Activated gamma-delta T cell (primary cell): ENCODE data around the gene ARL5A.

Source experiments
- DNase-seq: peaks from one replicate; lab custom pipeline; 2025; lab: John Stamatoyannopoulos, UW

ARL5A gene

GRCh38 chr2:151840216-151841046 is 12.2 kb upstream of the ARL5A start:
- no peak for DNase-seq

DNA sequence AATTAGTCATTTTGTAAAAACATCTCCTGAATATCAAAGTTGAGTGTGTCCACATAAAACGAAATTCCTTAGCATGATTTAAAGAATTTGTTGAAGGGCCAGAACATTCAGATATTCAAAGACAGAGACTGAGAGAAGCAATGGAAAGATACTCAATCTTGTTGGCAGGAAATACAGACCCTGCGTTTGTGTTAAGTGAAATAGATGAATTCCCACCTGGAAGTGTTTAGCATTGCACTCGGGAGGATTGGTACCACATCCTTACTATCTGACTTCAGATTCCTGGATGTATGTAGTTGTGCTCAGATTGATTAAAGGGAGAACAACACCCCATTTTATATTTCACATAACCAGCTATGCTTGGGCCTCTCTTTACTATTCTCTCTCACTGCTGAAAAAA is 9.7 kb upstream of the ARL5A start:
- no peak for DNase-seq

- no peak for DNase-seq
Measured at GRCh38 chr2:151833984-151834383, 5.8 kb upstream of the ARL5A start.

DNA sequence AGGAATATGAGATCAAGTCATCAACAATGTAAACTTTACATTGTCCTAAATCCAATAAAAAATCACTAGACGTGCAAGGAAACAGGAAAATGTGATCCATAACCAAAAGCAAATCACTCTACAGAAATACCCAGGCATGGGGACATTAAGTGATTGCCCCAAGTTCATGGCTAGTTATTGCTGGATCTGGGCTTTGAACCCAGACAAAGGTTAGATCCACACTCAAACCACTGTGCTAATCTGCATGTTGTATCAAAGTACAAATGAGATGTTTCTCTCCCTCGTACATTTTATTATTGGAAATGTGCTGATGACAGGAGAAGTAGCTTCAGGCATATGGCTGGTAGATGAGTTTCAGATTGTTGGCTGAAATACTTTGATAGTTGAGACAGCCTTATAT is 2.7 kb upstream of the ARL5A start:
- DNase-seq = no peak

GRCh38 chr2:151828890-151829324 is 686 bp upstream of the ARL5A start:
- DNase-seq = no peak

GRCh38 chr2:151827564-151828142 is 568 bp downstream of the ARL5A start:
- DNase-seq = no peak

- no peak for DNase-seq
Measured at GRCh38 chr2:151826737-151827157, 1.5 kb downstream of the ARL5A start.

- DNase-seq = no peak
Measured at GRCh38 chr2:151824886-151825285, 3.3 kb downstream of the ARL5A start.

DNA sequence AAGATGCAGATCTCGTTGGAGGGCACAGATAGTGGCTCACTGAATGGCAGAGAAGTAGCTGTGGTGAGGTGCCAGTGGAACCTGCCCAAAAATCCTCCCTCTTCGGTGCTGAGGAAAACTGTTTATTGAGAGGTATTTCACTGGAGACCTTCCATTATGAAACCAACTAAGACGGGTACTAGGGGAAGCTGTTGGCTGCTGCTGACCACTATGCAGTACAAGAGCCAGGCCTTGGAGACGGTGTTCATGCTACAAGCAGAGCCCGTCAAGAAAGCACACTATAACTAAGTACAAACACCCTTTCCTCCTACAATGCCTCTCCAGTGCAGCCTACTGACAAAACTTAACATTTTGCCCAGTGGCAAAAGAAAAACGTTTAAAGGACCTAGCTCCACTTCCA is 4.6 kb downstream of the ARL5A start:
- no peak for DNase-seq

DNA sequence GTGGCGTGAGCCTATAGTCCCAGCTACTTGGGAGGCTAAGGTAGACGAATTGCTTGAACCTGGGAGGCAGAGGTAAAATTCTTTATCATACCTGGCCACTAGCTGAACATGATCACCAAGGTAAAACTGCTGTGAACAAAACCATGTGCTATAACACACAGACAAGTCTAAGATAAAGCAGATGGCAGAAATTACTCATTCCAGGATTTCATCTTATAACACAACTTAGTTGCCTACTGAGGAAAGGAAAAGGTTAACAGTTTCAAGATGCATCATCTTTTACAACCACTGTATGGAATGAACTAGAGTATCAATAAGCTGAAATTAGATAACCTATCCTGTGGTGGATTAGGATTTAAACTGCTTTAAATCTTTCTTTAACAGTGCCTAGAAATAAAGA is 8.3 kb downstream of the ARL5A start:
- no peak for DNase-seq

- DNase-seq = no peak
Measured at GRCh38 chr2:151817929-151818328, 10.3 kb downstream of the ARL5A start.

DNA sequence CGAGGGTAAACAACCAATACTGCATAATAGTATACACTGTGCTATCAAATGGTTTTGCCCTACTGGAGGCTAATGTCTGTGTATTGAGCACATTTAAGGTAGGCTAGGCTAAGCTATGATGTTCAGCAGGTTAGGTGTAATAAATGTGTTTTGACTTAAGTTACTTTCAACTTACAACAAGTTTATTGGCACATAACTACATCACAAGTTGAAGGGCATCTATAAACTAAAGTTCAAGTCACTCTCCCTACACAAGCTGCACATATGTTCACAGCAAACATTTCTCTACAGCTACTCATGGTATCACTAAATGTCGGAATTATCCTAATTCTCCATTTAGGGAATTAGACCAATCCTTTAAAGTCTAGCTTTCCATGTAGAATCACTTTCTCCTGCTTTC is 11.4 kb downstream of the ARL5A start:
- DNase-seq = no peak

GRCh38 chr2:151815821-151816489 is 12.3 kb downstream of the ARL5A start:
- no peak for DNase-seq

GRCh38 chr2:151810489-151810888 is 17.7 kb downstream of the ARL5A start:
- DNase-seq = no peak

DNA sequence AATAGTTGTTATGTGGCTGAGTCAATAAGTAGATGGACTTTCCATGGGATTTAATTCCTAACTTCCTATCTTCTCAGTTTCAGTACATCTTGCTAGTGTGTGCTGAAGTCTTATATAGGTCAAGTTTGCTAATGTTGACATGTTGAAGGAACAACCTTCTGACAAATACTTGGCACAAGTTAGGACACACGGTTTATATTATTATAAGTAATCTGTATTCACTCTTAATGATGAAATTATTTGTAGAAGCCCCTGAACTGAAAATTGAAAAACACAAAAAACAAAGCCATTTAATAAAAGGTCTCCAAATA is 19.2 kb downstream of the ARL5A start:
- no peak for DNase-seq

GRCh38 chr2:151808258-151809072 is 19.8 kb downstream of the ARL5A start:
- DNase-seq = no peak

- DNase-seq = no peak
Measured at GRCh38 chr2:151805961-151806360, 22.3 kb downstream of the ARL5A start.

DNA sequence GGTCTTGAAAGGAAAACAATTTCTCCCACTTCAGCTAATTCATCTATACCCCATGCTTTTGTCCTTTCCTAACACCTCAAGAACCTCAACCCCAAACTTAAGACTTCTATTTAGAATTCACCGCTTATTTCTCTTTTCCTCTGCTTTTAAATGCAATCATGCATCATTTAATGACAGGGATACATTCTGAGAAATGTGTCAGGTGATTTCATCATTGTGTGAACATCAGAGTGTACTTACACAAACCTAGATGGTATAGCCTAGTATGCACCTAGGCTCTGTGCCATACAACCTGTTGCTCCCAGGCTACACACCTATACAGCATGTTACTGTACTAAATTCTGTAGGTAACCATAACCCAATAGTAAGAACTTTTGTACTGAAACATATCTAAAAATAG is 22.9 kb downstream of the ARL5A start:
- no peak for DNase-seq

- DNase-seq = no peak
Measured at GRCh38 chr2:151803811-151804210, 24.4 kb downstream of the ARL5A start.

DNA sequence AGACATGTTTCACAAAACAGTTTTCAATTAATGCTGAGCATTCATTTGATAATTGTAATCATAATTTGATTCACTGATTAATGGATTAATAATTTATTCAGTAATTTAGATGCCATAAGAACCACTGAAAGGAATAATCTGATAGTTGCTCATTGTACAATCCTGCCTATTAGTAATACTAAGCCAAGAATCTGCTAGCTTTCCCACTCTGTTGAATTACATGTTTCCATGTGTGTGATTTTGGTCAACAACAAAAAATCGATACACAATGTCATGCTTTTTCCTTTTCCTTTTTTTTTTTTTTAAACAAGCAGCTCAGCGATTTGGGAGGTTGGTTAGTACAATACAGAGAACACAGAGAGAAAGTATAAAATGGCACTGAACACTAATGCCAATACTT is 25.9 kb downstream of the ARL5A start:
- DNase-seq = no peak

GRCh38 chr2:151799886-151800292 is 28.3 kb downstream of the ARL5A start:
- DNase-seq = no peak

- DNase-seq = no peak
Measured at GRCh38 chr2:151796774-151797173, 31.4 kb downstream of the ARL5A start.
